GM12892 (cell line): Measurements from ENCODE around the gene CMIP.
A peak's percentile ranks its signal among the peaks of the same experiment; 100 is the strongest.

Source experiments
- DNase-seq: peaks from one replicate; pipeline ENCODE4 v3.0.0; 2011; ENCODE audit not compliant: insufficient read length
- FAIRE-seq: peaks from 2 replicates; lab custom pipeline; 2011; peaks lifted over from hg19 to GRCh38; lab: Jason Lieb, UNC
- POLR2A ChIP-seq: IDR thresholded peaks from 2 replicates; pipeline ENCODE4 v1.6.1; 2011; ENCODE audit warnings: low read depth, low read length, control low read depth
- POLR2AphosphoS5 ChIP-seq: IDR thresholded peaks from 2 replicates; pipeline ENCODE4 v1.6.1; 2011; ENCODE audit warnings: low read depth, low read length, control low read depth
- TAF1 ChIP-seq: IDR thresholded peaks from 2 replicates; pipeline ENCODE4 v1.6.1; 2011; ENCODE audit warnings: low read depth, mild to moderate bottlenecking, control low read depth, low read length, borderline replicate concordance

The CMIP gene

DNA sequence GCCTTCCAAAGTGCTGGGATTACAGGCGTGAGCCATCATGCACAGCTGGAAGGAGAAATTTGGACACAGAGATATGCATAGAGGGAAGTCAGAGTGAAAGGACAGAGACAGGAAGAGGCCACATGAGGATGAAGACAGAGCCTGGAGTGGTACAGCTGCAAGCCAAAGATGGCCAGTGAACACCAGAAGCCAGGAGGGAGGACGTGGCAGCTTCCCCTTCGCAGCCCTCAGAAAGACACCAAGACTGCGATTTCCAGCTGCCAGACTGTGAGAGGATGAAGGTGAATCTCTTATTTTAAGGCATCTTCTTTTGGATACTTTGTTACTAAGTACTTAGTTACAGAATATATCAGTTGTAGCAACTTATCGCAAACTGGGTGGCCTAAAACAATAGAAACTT is 274.0 kb downstream of the CMIP start:
- no peak for FAIRE-seq
- DNase-seq, result no peak
- TF ChIP-seq POLR2AphosphoS5 (no peak), TAF1 (no peak), POLR2A (no peak)

DNA sequence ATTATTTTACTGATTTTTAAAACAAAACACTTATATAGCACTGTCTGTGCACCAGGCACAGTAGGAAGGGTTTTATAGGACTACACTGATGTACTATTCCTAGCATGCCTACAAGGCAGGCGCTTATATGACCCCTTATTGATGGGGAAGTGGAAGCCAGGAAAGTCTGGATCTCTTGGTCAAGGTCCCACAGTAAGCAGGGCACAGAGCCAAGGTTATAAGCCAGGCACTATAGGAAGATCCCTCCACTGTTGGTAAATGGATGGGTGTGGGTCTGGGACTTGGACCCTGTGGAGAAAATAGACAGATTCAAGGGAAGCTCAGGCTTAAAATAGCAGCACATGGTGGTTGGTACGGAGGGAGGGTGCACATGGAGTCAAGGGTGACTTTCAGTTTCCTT is 275.4 kb downstream of the CMIP start:
- FAIRE-seq (no peak), DNase-seq (no peak)
- TF ChIP-seq POLR2A (no peak), POLR2AphosphoS5 (no peak), TAF1 (no peak)

DNA sequence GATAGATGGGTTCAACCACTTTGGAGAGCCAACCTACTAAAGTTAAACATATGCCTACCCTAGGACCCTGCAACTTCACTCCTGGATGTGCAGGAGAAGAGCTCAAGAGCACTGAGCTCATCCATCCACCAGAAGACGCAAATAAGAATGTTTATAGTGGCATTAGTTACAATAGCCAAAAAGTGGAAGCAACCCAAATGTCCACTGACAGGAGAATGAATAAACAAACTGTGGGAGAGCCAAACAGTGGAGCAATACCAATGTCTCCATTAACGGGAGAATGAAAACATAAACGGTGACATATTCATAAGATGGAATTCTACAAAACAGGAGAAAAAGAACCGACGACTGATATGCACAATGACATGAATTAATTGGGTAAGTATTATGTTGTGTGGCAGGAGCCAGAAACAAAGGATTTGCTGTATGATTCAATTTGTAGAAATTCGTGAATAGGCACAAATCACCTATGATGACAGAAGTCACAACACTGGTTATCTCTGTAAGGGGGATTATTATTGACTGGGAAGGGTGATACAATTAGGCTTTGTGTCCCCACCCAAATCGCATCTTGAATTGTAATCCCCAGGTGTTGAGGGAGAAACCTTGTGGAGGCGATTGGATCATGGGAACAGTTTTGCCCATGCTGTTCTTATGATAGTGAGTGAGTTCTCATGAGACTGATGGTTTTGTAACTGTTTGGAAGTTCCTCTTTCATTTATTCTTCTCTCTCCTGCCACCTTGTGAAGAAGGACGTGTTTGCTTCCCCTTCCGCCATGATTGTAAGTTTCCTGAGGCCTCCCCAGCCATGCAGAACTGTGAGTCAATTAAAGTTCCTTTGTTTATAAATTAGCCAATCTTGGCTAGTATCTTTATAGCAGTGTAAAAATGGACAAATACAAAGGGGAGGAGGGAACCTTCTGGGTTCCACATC is 276.6 kb downstream of the CMIP start:
- TF ChIP-seq POLR2AphosphoS5 (no peak), POLR2A (no peak), TAF1 (no peak)
- DNase-seq (no peak), FAIRE-seq (no peak)

DNA sequence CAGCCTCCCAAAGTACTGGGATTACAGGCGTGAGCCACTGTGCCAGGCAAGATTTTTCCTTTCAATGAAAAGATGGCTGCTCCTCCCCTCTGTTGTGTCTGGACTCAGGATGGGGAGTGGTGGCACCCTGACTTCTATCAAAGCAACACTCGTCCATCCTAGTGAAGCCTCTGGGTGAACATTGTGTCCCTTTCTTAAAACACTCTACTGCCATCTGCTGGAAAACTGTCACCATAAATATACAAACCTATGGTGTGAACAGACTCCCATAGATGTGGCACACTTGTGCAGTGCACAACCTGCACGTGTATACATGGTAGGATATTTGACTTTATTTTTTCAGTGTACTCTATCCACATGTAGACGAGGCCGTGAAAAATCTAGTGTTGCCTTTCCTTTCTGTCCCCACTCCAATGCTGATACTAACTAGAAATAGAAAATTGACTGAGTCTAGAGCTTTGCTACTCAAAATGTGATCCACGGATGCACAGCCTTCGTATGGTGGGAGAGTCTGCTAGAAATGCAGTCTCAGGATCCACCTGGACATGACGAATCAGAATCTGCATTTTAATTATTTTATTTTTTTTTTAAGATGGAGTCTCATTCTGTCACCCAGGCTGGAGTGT is 278.6 kb downstream of the CMIP start:
- no peak for TF ChIP-seq TAF1
- no peak for TF ChIP-seq POLR2AphosphoS5
- no peak for TF ChIP-seq POLR2A
- no peak for DNase-seq
- FAIRE-seq, result peak; percentile 50

DNA sequence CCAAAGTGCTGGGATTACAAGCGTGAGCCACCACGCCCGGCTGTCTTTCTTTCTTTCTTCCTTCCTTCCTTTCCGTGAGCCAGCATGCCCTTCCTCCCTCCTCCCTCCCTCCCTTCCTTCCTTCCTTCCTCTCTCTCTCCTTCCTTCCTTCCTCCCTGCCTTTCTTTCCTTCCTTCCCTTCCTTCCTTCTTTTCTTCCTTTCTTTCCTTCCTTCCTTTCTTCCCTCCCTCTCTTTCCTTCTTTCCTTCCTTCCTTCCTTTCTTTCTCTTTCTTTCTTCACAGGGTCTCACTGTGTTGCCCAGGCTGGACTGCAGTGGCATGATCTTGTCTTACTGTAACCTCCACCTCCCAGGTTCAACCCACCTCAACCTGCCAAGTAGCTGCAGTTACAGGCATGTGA is 283.8 kb downstream of the CMIP start:
- DNase-seq (no peak), FAIRE-seq (no peak)
- TF ChIP-seq POLR2A, result no peak
- no peak for TF ChIP-seq TAF1
- TF ChIP-seq POLR2AphosphoS5, result no peak

DNA sequence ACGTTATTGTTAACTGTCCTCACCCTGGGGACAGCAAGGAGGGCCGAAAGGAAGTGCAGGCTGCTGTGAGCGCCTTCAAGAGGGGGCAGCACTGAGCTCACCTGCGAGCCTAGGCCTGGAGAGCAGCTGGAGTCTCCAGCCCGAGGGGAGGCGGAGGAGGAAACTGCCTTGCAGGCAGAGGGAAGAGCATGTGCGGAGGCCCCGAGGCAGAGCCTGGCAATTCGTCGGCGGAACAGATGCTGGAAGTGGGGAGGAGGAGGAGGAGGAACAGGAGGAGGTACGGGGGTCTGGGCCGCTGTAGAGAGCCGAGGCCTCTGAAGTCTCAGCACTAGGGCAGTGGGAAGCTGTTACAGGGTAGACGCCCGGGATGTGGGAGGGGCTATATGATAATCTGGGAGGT is 284.8 kb downstream of the CMIP start:
- no peak for DNase-seq
- TF ChIP-seq TAF1 (no peak), POLR2AphosphoS5 (no peak), POLR2A (no peak)
- no peak for FAIRE-seq

DNA sequence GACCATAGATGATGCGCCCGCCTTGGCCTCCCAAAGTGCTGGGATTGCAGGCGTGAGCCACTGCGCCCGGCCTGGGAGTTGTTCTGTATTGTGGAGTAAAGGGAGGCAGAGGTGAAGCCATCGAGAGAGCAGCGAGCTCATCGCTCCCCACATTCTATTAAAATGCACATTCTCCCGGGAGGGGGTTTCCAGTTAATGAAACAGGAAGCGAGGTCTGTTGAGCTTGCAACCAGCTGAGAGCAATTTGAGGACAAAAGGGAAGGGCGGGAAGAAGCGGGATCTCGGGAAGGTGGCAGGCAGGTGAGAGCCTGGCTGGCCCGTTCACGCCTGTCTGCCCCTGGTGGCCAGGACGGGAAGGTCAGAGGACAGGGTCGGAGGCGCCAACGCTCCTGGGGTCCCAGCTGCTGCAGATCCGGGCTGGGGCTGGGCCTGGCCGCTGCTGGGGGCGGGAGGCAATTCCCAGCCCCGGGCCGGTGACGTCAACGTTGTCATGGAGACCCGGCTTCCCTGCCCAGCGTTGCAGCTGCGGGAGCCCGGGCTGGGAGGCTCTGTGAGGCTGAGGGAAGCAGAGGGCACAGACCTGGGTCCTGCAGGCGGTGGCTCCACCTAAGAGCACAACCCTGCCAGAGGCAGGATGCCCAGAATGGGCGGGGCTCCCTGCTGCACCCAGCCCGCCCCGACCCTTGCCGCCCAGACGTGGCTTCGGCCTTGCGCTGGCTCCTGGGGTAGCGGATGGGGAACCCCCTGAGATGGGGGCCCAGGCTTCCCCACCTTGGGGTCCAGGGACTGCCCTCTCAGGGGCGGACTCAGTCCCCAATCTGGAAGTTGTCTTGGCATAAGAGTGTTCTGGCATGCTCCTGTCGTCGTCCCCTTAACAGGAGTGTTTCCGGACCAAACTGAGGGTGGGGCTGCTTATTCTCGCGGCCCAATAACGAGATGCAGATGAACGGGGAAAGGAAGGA is 285.8 kb downstream of the CMIP start:
- DNase-seq (peak; percentile 80), FAIRE-seq (peak; percentile 83)
- TF ChIP-seq TAF1 (no peak), POLR2A (no peak), POLR2AphosphoS5 (no peak)

DNA sequence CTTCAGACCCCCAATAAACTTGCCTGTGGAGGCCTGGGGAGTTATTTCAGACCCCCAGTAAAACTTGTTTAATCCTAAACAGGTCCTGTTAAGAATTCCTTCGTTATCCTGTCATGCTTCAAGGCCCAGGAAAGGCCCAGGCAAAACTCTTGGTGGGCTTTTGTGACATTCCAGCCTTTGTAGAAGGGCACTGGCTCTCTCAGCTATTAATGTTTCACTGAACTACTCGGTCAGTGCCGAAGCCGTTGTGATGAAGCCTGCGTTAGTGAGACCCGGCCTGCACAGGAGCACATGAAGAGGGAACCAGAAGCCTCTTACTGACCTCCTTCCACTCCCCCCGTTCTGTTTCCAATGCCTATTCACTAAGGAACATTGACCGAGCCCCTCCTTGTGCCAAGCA is 287.0 kb downstream of the CMIP start:
- FAIRE-seq (no peak), DNase-seq (no peak)
- no peak for TF ChIP-seq POLR2AphosphoS5
- no peak for TF ChIP-seq TAF1
- no peak for TF ChIP-seq POLR2A

DNA sequence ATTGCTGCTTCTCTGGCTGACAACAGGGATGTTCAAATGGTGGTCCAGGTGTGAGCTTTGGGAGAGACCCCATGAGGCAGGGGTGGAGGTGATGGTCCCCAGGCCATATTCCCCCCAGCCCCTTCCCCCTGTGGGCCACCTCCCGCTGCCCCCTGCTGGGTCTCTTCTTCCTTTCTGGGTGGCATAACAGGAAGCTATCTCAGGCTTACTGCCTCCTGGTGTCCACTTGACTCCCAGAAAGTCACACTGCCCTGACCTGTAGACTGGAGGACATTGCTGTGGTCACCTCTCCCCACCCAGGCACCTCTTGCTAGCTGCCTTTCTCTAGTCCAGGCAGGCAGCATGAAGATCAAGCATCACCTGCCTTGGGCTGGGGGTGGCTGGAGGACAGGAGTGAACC is 288.1 kb downstream of the CMIP start:
- DNase-seq (no peak), FAIRE-seq (no peak)
- no peak for TF ChIP-seq POLR2A
- TF ChIP-seq POLR2AphosphoS5, result no peak
- TF ChIP-seq TAF1, result no peak

DNA sequence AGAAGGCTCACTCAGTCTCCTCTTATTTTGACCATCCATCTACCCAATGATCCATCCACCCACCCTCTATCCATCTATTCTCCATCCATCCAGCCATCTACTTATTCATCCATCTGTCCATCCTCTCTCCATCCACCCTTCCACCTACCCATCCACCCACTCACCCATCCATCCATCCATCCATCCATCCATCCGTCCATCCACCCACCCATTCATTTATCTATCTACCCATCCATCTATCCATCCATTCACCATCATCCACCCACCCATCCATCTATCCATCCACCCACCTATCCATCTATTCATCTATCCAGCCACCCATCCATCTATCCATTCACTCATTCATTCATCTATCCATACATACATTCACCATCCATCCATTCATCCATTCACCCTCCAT is 288.7 kb downstream of the CMIP start:
- TF ChIP-seq POLR2AphosphoS5, result no peak
- TF ChIP-seq POLR2A, result no peak
- TF ChIP-seq TAF1, result no peak
- DNase-seq (no peak), FAIRE-seq (no peak)
